NCI-H1105 (cell line): ENCODE data around the gene PLLP.

ENCODE experiments used
- DNase-seq: peaks from one replicate; lab custom pipeline; 2025; lab: John Stamatoyannopoulos, UW

PLLP gene

GRCh38 chr16:57225978-57226377 lies 58.5 kb downstream of the PLLP start:
- DNase-seq = no peak

GRCh38 chr16:57224651-57225335 lies 59.7 kb downstream of the PLLP start:
- no peak for DNase-seq

GRCh38 chr16:57223057-57223456 lies 61.4 kb downstream of the PLLP start:
- no peak for DNase-seq

- no peak for DNase-seq
Measured at GRCh38 chr16:57216968-57217367, 67.5 kb downstream of the PLLP start.

- DNase-seq = no peak
Measured at GRCh38 chr16:57213462-57213861, 71.0 kb downstream of the PLLP start.

GRCh38 chr16:57209780-57210179 lies 74.7 kb downstream of the PLLP start:
- DNase-seq = no peak

GRCh38 chr16:57208926-57209325 lies 75.5 kb downstream of the PLLP start:
- DNase-seq = no peak
